ENCODE data around the gene KRT26. TPM values are rescaled to one million over a fixed set of nuclear protein-coding genes. Genes with fewer than 3 reads are reported as not detected.

KRT26 gene
- total RNA-seq, 1 experiment from 2014 or later, result not detected

- Histone ChIP-seq H3K27me3 (ENCODE audit: insufficient read depth, low read length) (peaks cover 1% of the 10 kb centered on the region; the same call in 1 of the 2 replicates), H2BK20ac (ENCODE audit: low read depth, low read length, poor library complexity, severe bottlenecking) (no peak overlapping the region), H4K20me1 (ENCODE audit: control insufficient read depth, insufficient read depth, insufficient read length) (no peaks in the 10 kb centered on the region), H2AFZ (ENCODE audit: low read length) (no peak overlapping the region), H3K18ac (ENCODE audit: insufficient read length, low read depth, low read length) (no peak overlapping the region), H4K5ac (ENCODE audit: insufficient read length, low read depth, low read length) (no peak overlapping the region), H4K91ac (ENCODE audit: insufficient read length, low read depth, low read length) (no peak overlapping the region), H3K23ac (ENCODE audit: insufficient read length, low read depth, low read length) (no peak overlapping the region), H2AK5ac (ENCODE audit: insufficient read length, low read length) (no peak overlapping the region), H3K14ac (ENCODE audit: insufficient read depth, low read length) (no peak overlapping the region), H2BK120ac (ENCODE audit: low read depth, low read length, poor library complexity, severe bottlenecking) (no peak overlapping the region), H2BK5ac (ENCODE audit: insufficient read length, low read length) (no peak overlapping the region), H3K23me2 (ENCODE audit: insufficient read length, low read depth, low read length, poor library complexity, severe bottlenecking) (no peaks in the 10 kb centered on the region), H3K4me2 (ENCODE audit: insufficient read depth, insufficient read length, low read length) (no peak overlapping the region), H3K9me3 (ENCODE audit: control insufficient read depth, low read depth, low read length) (no peaks in the 10 kb centered on the region), H3K79me1 (ENCODE audit: insufficient read depth, low read depth, low read length, poor library complexity, severe bottlenecking) (no peaks in the 10 kb centered on the region), H4K8ac (replicated peaks; ENCODE audit: insufficient read length, low read depth, low read length) (no peak overlapping the region), H3K4ac (ENCODE audit: low read depth, low read length) (no peak overlapping the region), H3K4me1 (ENCODE audit: insufficient read depth, low read length) (no peaks in the 10 kb centered on the region), H3K27ac (ENCODE audit: insufficient read length, low read depth, low read length) (no peak overlapping the region), H3T11ph (ENCODE audit: low read length) (no peak overlapping the region), H3K9ac (ENCODE audit: extremely low read depth, insufficient read length, low read length) (no peak overlapping the region), H3K79me2 (ENCODE audit: insufficient read depth, low read length) (no peaks in the 10 kb centered on the region), H3K56ac (ENCODE audit: insufficient read length, low read depth, low read length) (no peak overlapping the region), H2BK15ac (ENCODE audit: low read depth, low read length) (no peak overlapping the region), H2BK12ac (ENCODE audit: insufficient read length, low read depth, low read length) (no peak overlapping the region)
- Mint-ChIP-seq H3K36me3 (ENCODE audit: insufficient read depth in 1 of 3, low read depth in 3 of 3) (no peaks in the 10 kb centered on the region), H3K4me3 (no peak overlapping the region), H3K4me1 (peaks cover 0 to 2% of the 10 kb centered on the region in 2 experiments; a peak in 1 of 4 replicates), H3K9me3 (peaks cover 0 to 4% of the 10 kb centered on the region in 2 experiments; a peak in 2 of 5 replicates), H3K27me3 (ENCODE audit: low read depth) (peaks cover 67% of the 10 kb centered on the region), H3K27ac (no peak overlapping the region)
- no CpG with 5 or more reads among the region's 3 CpGs for WGBS (ENCODE audit: extremely low coverage, insufficient read length, low lambda C conversion rate)
- TF ChIP-seq CTCF (conservative IDR thresholded peaks at IDR 0.05), result no peak
- no peak for DNase-seq
These were observed 34.1 kb upstream of the KRT26 start for GRCh38 chr17:40806131-40806530.
